Measurements from ENCODE around the gene ANXA2.

The ANXA2 gene

GRCh38 chr15:60420203-60420716 is 22.5 kb upstream of the ANXA2 start:
- H4K8ac ChIP-seq (ENCODE audit: low read depth, low read length): no peak overlapping the region
- H3K27me3 ChIP-seq (ENCODE audit: control insufficient read depth in 3 of 3, insufficient read depth in 3 of 3, low read depth in 1 of 3, low read length in 3 of 3): no peaks in the 10 kb centered on the region
- H2AK5ac ChIP-seq (ENCODE audit: low read depth, low read length): no peak overlapping the region
- no peak overlapping the region for H3K14ac ChIP-seq (ENCODE audit: low read length)
- no peak overlapping the region for H3K23ac ChIP-seq (ENCODE audit: low read depth, low read length, poor library complexity)
- peaks cover 5 to 15% of the 10 kb centered on the region in 2 donors for H3K4me1 ChIP-seq (ENCODE audit: control insufficient read depth in 2 of 2, insufficient read depth in 1 of 2, low read depth in 1 of 2, low read length in 2 of 2)
- H2AFZ ChIP-seq (ENCODE audit: low read length): no peak overlapping the region
- H3K4ac ChIP-seq (ENCODE audit: low read length): no peak overlapping the region
- H3K36me3 ChIP-seq (replicated peaks in 1 of 2; ENCODE audit: control insufficient read depth in 2 of 2, insufficient read depth in 2 of 2, low read length in 2 of 2): peaks cover 0 to 30% of the 10 kb centered on the region in 2 donors
- H2BK5ac ChIP-seq (ENCODE audit: low read length): no peak overlapping the region
- no peak overlapping the region for H3K18ac ChIP-seq (ENCODE audit: low read length)
- H4K91ac ChIP-seq (ENCODE audit: low read depth, low read length, poor library complexity): no peak overlapping the region
- H3K9me3 ChIP-seq (replicated peaks in 1 of 2; ENCODE audit: control insufficient read depth in 2 of 2, insufficient read depth in 1 of 2, low read depth in 1 of 2, low read length in 2 of 2): no peaks in the 10 kb centered on the region
- no peak overlapping the region for H3K4me3 ChIP-seq (ENCODE audit: low read length in 2 of 2)
- WGBS, 2 donors (ENCODE audit: extremely low coverage in 2 of 2, insufficient read length in 2 of 2, insufficient replicate concordance in 1 of 2): no CpG with 5 or more reads among the region's 2 CpGs
- H2BK120ac ChIP-seq (ENCODE audit: low read depth, low read length): no peak overlapping the region
- no peak overlapping the region for H2BK12ac ChIP-seq (ENCODE audit: low read length)
- H2BK15ac ChIP-seq (ENCODE audit: low read length): no peak overlapping the region
- no peak overlapping the region for H3K27ac ChIP-seq (replicated peaks; ENCODE audit: low read length)
- no peak overlapping the region for H3K9ac ChIP-seq (ENCODE audit: low read depth, low read length, poor library complexity)
- H3K79me1 ChIP-seq (ENCODE audit: low read depth, low read length): no peaks in the 10 kb centered on the region
- no peak overlapping the region for H3K4me2 ChIP-seq (ENCODE audit: insufficient read depth, low read length, poor library complexity, severe bottlenecking)
- DNase-seq (ENCODE audit: low spot score): no peak

- Histone ChIP-seq H3K27me3 (ENCODE audit: control insufficient read depth in 3 of 3, insufficient read depth in 3 of 3, low read depth in 1 of 3, low read length in 3 of 3) (no peaks in the 10 kb centered on the region), H2BK15ac (ENCODE audit: low read length) (no peak overlapping the region), H3K4me2 (ENCODE audit: insufficient read depth, low read length, poor library complexity, severe bottlenecking) (no peak overlapping the region), H4K91ac (ENCODE audit: low read depth, low read length, poor library complexity) (no peak overlapping the region), H3K4me1 (ENCODE audit: control insufficient read depth in 2 of 2, insufficient read depth in 1 of 2, low read depth in 1 of 2, low read length in 2 of 2) (peaks cover 5 to 15% of the 10 kb centered on the region in 2 donors), H3K18ac (ENCODE audit: low read length) (no peak overlapping the region), H2BK5ac (ENCODE audit: low read length) (no peak overlapping the region), H4K8ac (ENCODE audit: low read depth, low read length) (no peak overlapping the region), H3K9ac (ENCODE audit: low read depth, low read length, poor library complexity) (no peak overlapping the region), H2AK5ac (ENCODE audit: low read depth, low read length) (no peak overlapping the region), H3K4ac (ENCODE audit: low read length) (no peak overlapping the region), H2BK12ac (ENCODE audit: low read length) (no peak overlapping the region), H3K79me1 (ENCODE audit: low read depth, low read length) (no peaks in the 10 kb centered on the region), H2AFZ (ENCODE audit: low read length) (no peak overlapping the region), H3K23ac (ENCODE audit: low read depth, low read length, poor library complexity) (no peak overlapping the region), H3K4me3 (ENCODE audit: low read length in 2 of 2) (no peak overlapping the region), H3K36me3 (replicated peaks in 1 of 2; ENCODE audit: control insufficient read depth in 2 of 2, insufficient read depth in 2 of 2, low read length in 2 of 2) (peaks cover 0 to 29% of the 10 kb centered on the region in 2 donors), H3K27ac (replicated peaks; ENCODE audit: low read length) (no peak overlapping the region), H3K9me3 (replicated peaks in 1 of 2; ENCODE audit: control insufficient read depth in 2 of 2, insufficient read depth in 1 of 2, low read depth in 1 of 2, low read length in 2 of 2) (no peaks in the 10 kb centered on the region), H3K14ac (ENCODE audit: low read length) (no peak overlapping the region), H2BK120ac (ENCODE audit: low read depth, low read length) (no peak overlapping the region)
- no CpG with 5 or more reads among the region's 2 CpGs for WGBS, 2 donors (ENCODE audit: extremely low coverage in 2 of 2, insufficient read length in 2 of 2, insufficient replicate concordance in 1 of 2)
- no peak for DNase-seq (ENCODE audit: low spot score)
These were observed 22.0 kb upstream of the ANXA2 start for GRCh38 chr15:60419753-60420152.

GRCh38 chr15:60418096-60418495 is 20.3 kb upstream of the ANXA2 start:
- Histone ChIP-seq H2AFZ (ENCODE audit: low read length) (no peak overlapping the region), H3K27ac (replicated peaks; ENCODE audit: low read length) (no peak overlapping the region), H3K4me2 (ENCODE audit: insufficient read depth, low read length, poor library complexity, severe bottlenecking) (no peak overlapping the region), H3K9ac (ENCODE audit: low read depth, low read length, poor library complexity) (no peak overlapping the region), H4K91ac (ENCODE audit: low read depth, low read length, poor library complexity) (no peak overlapping the region), H3K23ac (ENCODE audit: low read depth, low read length, poor library complexity) (no peak overlapping the region), H2BK120ac (ENCODE audit: low read depth, low read length) (no peak overlapping the region), H2AK5ac (ENCODE audit: low read depth, low read length) (no peak overlapping the region), H3K4me1 (ENCODE audit: control insufficient read depth in 2 of 2, insufficient read depth in 1 of 2, low read depth in 1 of 2, low read length in 2 of 2) (peaks cover 0 to 2% of the 10 kb centered on the region in 2 donors), H3K4ac (ENCODE audit: low read length) (no peak overlapping the region), H4K8ac (ENCODE audit: low read depth, low read length) (no peak overlapping the region), H3K27me3 (ENCODE audit: control insufficient read depth in 3 of 3, insufficient read depth in 3 of 3, low read depth in 1 of 3, low read length in 3 of 3) (no peaks in the 10 kb centered on the region), H3K79me1 (ENCODE audit: low read depth, low read length) (no peaks in the 10 kb centered on the region), H3K18ac (ENCODE audit: low read length) (no peak overlapping the region), H3K4me3 (ENCODE audit: low read length in 2 of 2) (no peak overlapping the region), H3K9me3 (replicated peaks in 1 of 2; ENCODE audit: control insufficient read depth in 2 of 2, insufficient read depth in 1 of 2, low read depth in 1 of 2, low read length in 2 of 2) (no peaks in the 10 kb centered on the region), H3K36me3 (replicated peaks in 1 of 2; ENCODE audit: control insufficient read depth in 2 of 2, insufficient read depth in 2 of 2, low read length in 2 of 2) (peaks cover 0 to 26% of the 10 kb centered on the region in 2 donors), H2BK15ac (ENCODE audit: low read length) (no peak overlapping the region), H2BK5ac (ENCODE audit: low read length) (no peak overlapping the region), H3K14ac (ENCODE audit: low read length) (no peak overlapping the region), H2BK12ac (ENCODE audit: low read length) (no peak overlapping the region)
- WGBS, 2 donors (ENCODE audit: extremely low coverage in 2 of 2, insufficient read length in 2 of 2, insufficient replicate concordance in 1 of 2): 100% methylated on average over 1 of the region's 3 CpGs; no CpG with 5 or more reads in 1 of the 2 donors
- no peak for DNase-seq (ENCODE audit: low spot score)

- Histone ChIP-seq H2BK5ac (ENCODE audit: low read length) (no peak overlapping the region), H3K4ac (ENCODE audit: low read length) (no peak overlapping the region), H3K79me1 (ENCODE audit: low read depth, low read length) (no peaks in the 10 kb centered on the region), H3K4me2 (ENCODE audit: insufficient read depth, low read length, poor library complexity, severe bottlenecking) (no peak overlapping the region), H4K91ac (ENCODE audit: low read depth, low read length, poor library complexity) (no peak overlapping the region), H3K9me3 (replicated peaks in 1 of 2; ENCODE audit: control insufficient read depth in 2 of 2, insufficient read depth in 1 of 2, low read depth in 1 of 2, low read length in 2 of 2) (no peaks in the 10 kb centered on the region), H2BK15ac (ENCODE audit: low read length) (no peak overlapping the region), H3K23ac (ENCODE audit: low read depth, low read length, poor library complexity) (no peak overlapping the region), H3K9ac (ENCODE audit: low read depth, low read length, poor library complexity) (no peak overlapping the region), H2AFZ (ENCODE audit: low read length) (no peak overlapping the region), H4K8ac (ENCODE audit: low read depth, low read length) (no peak overlapping the region), H3K4me3 (ENCODE audit: low read length in 2 of 2) (no peak overlapping the region), H3K27me3 (ENCODE audit: control insufficient read depth in 3 of 3, insufficient read depth in 3 of 3, low read depth in 1 of 3, low read length in 3 of 3) (no peaks in the 10 kb centered on the region), H3K27ac (replicated peaks; ENCODE audit: low read length) (no peak overlapping the region), H3K36me3 (replicated peaks in 1 of 2; ENCODE audit: control insufficient read depth in 2 of 2, insufficient read depth in 2 of 2, low read length in 2 of 2) (peaks cover 0 to 16% of the 10 kb centered on the region in 2 donors), H3K18ac (ENCODE audit: low read length) (no peak overlapping the region), H3K14ac (ENCODE audit: low read length) (no peak overlapping the region), H2AK5ac (ENCODE audit: low read depth, low read length) (no peak overlapping the region), H2BK12ac (ENCODE audit: low read length) (no peak overlapping the region), H3K4me1 (ENCODE audit: control insufficient read depth in 2 of 2, insufficient read depth in 1 of 2, low read depth in 1 of 2, low read length in 2 of 2) (no peaks in the 10 kb centered on the region), H2BK120ac (ENCODE audit: low read depth, low read length) (no peak overlapping the region)
- no peak for DNase-seq (ENCODE audit: low spot score)
- no CpG with 5 or more reads among the region's 4 CpGs for WGBS, 2 donors (ENCODE audit: extremely low coverage in 2 of 2, insufficient read length in 2 of 2, insufficient replicate concordance in 1 of 2)
These were observed 19.3 kb upstream of the ANXA2 start for GRCh38 chr15:60417112-60417511.

Data from neuronal stem cell (in vitro differentiated cells).